WTC11 (cell line): ENCODE data around the gene SCUBE1. TPM values are rescaled to one million over a fixed set of nuclear protein-coding genes. Genes with fewer than 3 reads are reported as not detected.

ENCODE experiments used
- ATAC-seq: fragments of 200-7000 bp; cut with Tn5 transposase; 2 replicates; pipeline ENCODE4 v1.10.0; 2021; ENCODE audit warnings: mild to moderate bottlenecking, moderate library complexity
- CTCF ChIA-PET: fragments of 300-600 bp; sonication (Branson Sonifier 250); formaldehyde crosslinking; loops from one replicate; lab custom pipeline; 2021; ENCODE audit warnings: antibody characterized with exemption; lab: Charles Lee
- POLR2A ChIA-PET: fragments of 350-600 bp; sonication (Branson Sonifier 250); formaldehyde crosslinking; loops from one replicate; lab custom pipeline; 2021; ENCODE audit warnings: antibody characterized with exemption; lab: Charles Lee
- DNase-seq: peaks from one replicate; pipeline ENCODE4 v3.0.0; 2021; ENCODE audit warnings: low spot score
- H3K27ac Mint-ChIP-seq: 2 replicates; pipeline ENCODE4 v1.8.0; 2021; ENCODE audit warnings: mixed read lengths
- H3K27me3 Mint-ChIP-seq: 2 replicates; pipeline ENCODE4 v1.8.0; 2021; ENCODE audit warnings: low read depth, mild to moderate bottlenecking, moderate library complexity, mixed read lengths
- H3K36me3 Mint-ChIP-seq: 2 replicates; pipeline ENCODE4 v1.8.0; 2021; ENCODE audit warnings: mixed read lengths
- H3K4me1 Mint-ChIP-seq: 2 replicates; pipeline ENCODE4 v1.8.0; 2022; ENCODE audit warnings: mixed read lengths
- H3K4me3 Mint-ChIP-seq: 2 replicates; pipeline ENCODE4 v1.8.0; 2021; ENCODE audit warnings: mild to moderate bottlenecking, moderate library complexity, mixed read lengths
- H3K9me3 Mint-ChIP-seq: 2 replicates; pipeline ENCODE4 v1.8.0; 2021; ENCODE audit warnings: mixed read lengths
- ATF2 ChIP-seq: sonication (generic); formaldehyde crosslinking; IDR thresholded peaks from 2 replicates; pipeline ENCODE4 v1.8.1; 2022; ENCODE audit warnings: low read depth, missing genetic modification reagents, borderline replicate concordance
- ELF4 ChIP-seq: sonication (generic); formaldehyde crosslinking; IDR thresholded peaks from 2 replicates; pipeline ENCODE4 v1.8.1; 2022; ENCODE audit warnings: low read depth, mild to moderate bottlenecking, moderate library complexity, missing genetic modification reagents
- GABPB1 ChIP-seq: sonication (generic); formaldehyde crosslinking; IDR thresholded peaks from 2 replicates; pipeline ENCODE4 v1.8.1; 2023; ENCODE audit warnings: mild to moderate bottlenecking, missing genetic modification reagents
- MLX ChIP-seq: sonication (generic); formaldehyde crosslinking; IDR thresholded peaks from 2 replicates; pipeline ENCODE4 v1.8.1; 2023; ENCODE audit warnings: mild to moderate bottlenecking, missing genetic modification reagents, moderate library complexity
- MXD4 ChIP-seq: fragments of 250-450 bp; sonication (Bioruptor Pico); IDR thresholded peaks from 2 replicates; pipeline ENCODE4 v1.8.0; 2021; ENCODE audit warnings: mild to moderate bottlenecking, moderate library complexity, borderline replicate concordance
- MYBL2 ChIP-seq: sonication (generic); formaldehyde crosslinking; IDR thresholded peaks from 2 replicates; pipeline ENCODE4 v1.8.1; 2023; ENCODE audit warnings: mild to moderate bottlenecking, moderate library complexity, missing genetic modification reagents
- NR1H2 ChIP-seq: sonication (generic); formaldehyde crosslinking; IDR thresholded peaks from 2 replicates; pipeline ENCODE4 v1.9.0; 2021; ENCODE audit warnings: mild to moderate bottlenecking, moderate library complexity, missing genetic modification reagents
- OVOL2 ChIP-seq: fragments of 250-450 bp; sonication (Bioruptor Pico); IDR thresholded peaks from 2 replicates; pipeline ENCODE4 v1.9.0; 2021; ENCODE audit warnings: mild to moderate bottlenecking, borderline replicate concordance
- PRRX2 ChIP-seq: fragments of 250-450 bp; sonication (Bioruptor Pico); IDR thresholded peaks from 2 replicates; pipeline ENCODE4 v1.8.0; 2021; ENCODE audit warnings: mild to moderate bottlenecking
- SOX15 ChIP-seq: fragments of 250-450 bp; sonication (Bioruptor Pico); IDR thresholded peaks from 2 replicates; pipeline ENCODE4 v1.9.0; 2021; ENCODE audit warnings: mild to moderate bottlenecking
- SP1 ChIP-seq: sonication (generic); formaldehyde crosslinking; conservative IDR thresholded peaks from 2 replicates; pipeline ENCODE4 v1.8.1; 2022; ENCODE audit warnings: missing genetic modification reagents
- STAT6 ChIP-seq: sonication (generic); formaldehyde crosslinking; conservative IDR thresholded peaks from 2 replicates; pipeline ENCODE4 v1.8.1; 2023; ENCODE audit warnings: mild to moderate bottlenecking, low read depth, missing genetic modification reagents, moderate library complexity
- TEAD1 ChIP-seq: sonication (generic); formaldehyde crosslinking; IDR thresholded peaks from 2 replicates; pipeline ENCODE4 v1.8.0; 2022; ENCODE audit warnings: mild to moderate bottlenecking, missing genetic modification reagents
- TEAD4 ChIP-seq: sonication (generic); formaldehyde crosslinking; IDR thresholded peaks from 2 replicates; pipeline ENCODE4 v1.8.0; 2022; ENCODE audit warnings: mild to moderate bottlenecking, missing genetic modification reagents
- USF1 ChIP-seq: sonication (generic); formaldehyde crosslinking; IDR thresholded peaks from 2 replicates; pipeline ENCODE4 v1.8.0; 2022; ENCODE audit warnings: mild to moderate bottlenecking, missing genetic modification reagents
- ZNF232 ChIP-seq: sonication (generic); formaldehyde crosslinking; IDR thresholded peaks from 2 replicates; pipeline ENCODE4 v1.8.0; 2022; ENCODE audit warnings: mild to moderate bottlenecking, missing genetic modification reagents
- ZNF512 ChIP-seq: sonication (generic); formaldehyde crosslinking; IDR thresholded peaks from 2 replicates; pipeline ENCODE4 v1.8.1; 2022; ENCODE audit warnings: missing genetic modification reagents, borderline replicate concordance
- total RNA-seq: library from RNA; stranded (reverse); gene quantifications from 3 replicates; pipeline ENCODE4 v1.2.3, GENCODE V29; 2021
- TF ChIP-seq, protein P1 (sequence below): sonication (generic); formaldehyde crosslinking; IDR thresholded peaks from 2 replicates; pipeline ENCODE4 v1.8.1; 2022; ENCODE audit warnings: mild to moderate bottlenecking, moderate library complexity, missing genetic modification reagents
- TF ChIP-seq, protein P2 (sequence below): fragments of 200-600 bp; IDR thresholded peaks from 2 replicates; pipeline ENCODE4 v1.8.0; 2022; ENCODE audit warnings: antibody characterized with exemption
- TF ChIP-seq, protein P3 (sequence below): sonication (generic); formaldehyde crosslinking; IDR thresholded peaks from 2 replicates; pipeline ENCODE4 v1.8.0; 2022; ENCODE audit warnings: missing genetic modification reagents

Gene SCUBE1
- total RNA-seq, 1 experiment from 2014 or later: 6.9 TPM

- no peak for TF ChIP-seq ZNF512 (CRISPR knock-in tag)
- TF ChIP-seq NR1H2 (CRISPR knock-in tag): no peak
- TF ChIP-seq ATF2 (CRISPR knock-in tag): no peak
- TF ChIP-seq ELF4 (CRISPR knock-in tag): no peak
- TF ChIP-seq MYBL2 (CRISPR knock-in tag): no peak
Observed at GRCh38 chr22:43162412-43163150, 180.6 kb downstream of the SCUBE1 start (continued).

DNA sequence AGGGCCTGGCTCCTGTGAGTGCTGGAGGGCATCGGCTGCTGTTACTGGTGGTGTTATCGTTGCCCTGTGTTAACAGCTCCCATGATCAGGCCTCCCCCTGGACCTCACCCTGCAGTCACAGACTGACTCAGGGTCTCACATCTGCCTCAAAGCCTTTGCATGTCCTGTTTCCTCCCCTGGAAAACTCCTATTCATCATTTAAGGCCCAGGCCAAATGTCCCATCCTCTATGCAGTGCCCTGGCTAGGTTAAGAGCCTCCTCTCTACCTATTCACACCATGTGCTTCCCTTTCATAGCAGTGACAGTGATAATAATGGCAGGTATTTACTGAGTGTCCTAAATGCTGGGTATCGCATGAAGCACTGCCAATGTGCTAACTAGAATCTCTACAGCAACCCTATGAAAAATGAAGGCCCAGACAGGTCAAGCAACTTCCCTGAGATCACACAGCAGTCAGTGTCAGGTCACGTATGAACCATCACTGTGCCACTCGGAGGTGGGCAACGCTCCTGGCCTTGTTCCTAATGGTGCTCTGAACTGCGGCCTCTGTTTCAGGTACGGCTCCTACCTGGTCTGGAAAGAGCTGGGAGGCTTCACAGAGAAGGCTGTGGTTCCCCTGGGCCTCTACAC, 182.6 kb downstream of the SCUBE1 start:
- Mint-ChIP-seq H3K36me3 (no peaks in the 10 kb centered on the region), H3K27me3 (no peaks in the 10 kb centered on the region), H3K4me1 (no peaks in the 10 kb centered on the region), H3K4me3 (no peak overlapping the region), H3K9me3 (no peaks in the 10 kb centered on the region), H3K27ac (no peak overlapping the region)
- POLR2A ChIA-PET: no interaction called here
- DNase-seq (no peak), ATAC-seq (no peak)
- CTCF ChIA-PET: no interaction called here
- TF ChIP-seq MLX (CRISPR knock-in tag) (no peak), PRRX2 (CRISPR knock-in tag) (no peak), USF1 (CRISPR knock-in tag) (no peak), SOX15 (CRISPR knock-in tag) (no peak), TEAD4 (no peak), TEAD1 (no peak), SP1 (CRISPR knock-in tag) (no peak), GABPB1 (CRISPR knock-in tag) (no peak), ZNF232 (no peak), STAT6 (CRISPR knock-in tag) (no peak), OVOL2 (CRISPR knock-in tag) (no peak), MXD4 (CRISPR knock-in tag) (no peak)
- TF ChIP-seq, protein P1, sequence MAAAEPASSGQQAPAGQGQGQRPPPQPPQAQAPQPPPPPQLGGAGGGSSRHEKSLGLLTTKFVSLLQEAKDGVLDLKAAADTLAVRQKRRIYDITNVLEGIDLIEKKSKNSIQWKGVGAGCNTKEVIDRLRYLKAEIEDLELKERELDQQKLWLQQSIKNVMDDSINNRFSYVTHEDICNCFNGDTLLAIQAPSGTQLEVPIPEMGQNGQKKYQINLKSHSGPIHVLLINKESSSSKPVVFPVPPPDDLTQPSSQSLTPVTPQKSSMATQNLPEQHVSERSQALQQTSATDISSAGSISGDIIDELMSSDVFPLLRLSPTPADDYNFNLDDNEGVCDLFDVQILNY (CRISPR knock-in tag): no peak
- TF ChIP-seq, protein P2, sequence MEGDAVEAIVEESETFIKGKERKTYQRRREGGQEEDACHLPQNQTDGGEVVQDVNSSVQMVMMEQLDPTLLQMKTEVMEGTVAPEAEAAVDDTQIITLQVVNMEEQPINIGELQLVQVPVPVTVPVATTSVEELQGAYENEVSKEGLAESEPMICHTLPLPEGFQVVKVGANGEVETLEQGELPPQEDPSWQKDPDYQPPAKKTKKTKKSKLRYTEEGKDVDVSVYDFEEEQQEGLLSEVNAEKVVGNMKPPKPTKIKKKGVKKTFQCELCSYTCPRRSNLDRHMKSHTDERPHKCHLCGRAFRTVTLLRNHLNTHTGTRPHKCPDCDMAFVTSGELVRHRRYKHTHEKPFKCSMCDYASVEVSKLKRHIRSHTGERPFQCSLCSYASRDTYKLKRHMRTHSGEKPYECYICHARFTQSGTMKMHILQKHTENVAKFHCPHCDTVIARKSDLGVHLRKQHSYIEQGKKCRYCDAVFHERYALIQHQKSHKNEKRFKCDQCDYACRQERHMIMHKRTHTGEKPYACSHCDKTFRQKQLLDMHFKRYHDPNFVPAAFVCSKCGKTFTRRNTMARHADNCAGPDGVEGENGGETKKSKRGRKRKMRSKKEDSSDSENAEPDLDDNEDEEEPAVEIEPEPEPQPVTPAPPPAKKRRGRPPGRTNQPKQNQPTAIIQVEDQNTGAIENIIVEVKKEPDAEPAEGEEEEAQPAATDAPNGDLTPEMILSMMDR: no peak
- TF ChIP-seq, protein P3, sequence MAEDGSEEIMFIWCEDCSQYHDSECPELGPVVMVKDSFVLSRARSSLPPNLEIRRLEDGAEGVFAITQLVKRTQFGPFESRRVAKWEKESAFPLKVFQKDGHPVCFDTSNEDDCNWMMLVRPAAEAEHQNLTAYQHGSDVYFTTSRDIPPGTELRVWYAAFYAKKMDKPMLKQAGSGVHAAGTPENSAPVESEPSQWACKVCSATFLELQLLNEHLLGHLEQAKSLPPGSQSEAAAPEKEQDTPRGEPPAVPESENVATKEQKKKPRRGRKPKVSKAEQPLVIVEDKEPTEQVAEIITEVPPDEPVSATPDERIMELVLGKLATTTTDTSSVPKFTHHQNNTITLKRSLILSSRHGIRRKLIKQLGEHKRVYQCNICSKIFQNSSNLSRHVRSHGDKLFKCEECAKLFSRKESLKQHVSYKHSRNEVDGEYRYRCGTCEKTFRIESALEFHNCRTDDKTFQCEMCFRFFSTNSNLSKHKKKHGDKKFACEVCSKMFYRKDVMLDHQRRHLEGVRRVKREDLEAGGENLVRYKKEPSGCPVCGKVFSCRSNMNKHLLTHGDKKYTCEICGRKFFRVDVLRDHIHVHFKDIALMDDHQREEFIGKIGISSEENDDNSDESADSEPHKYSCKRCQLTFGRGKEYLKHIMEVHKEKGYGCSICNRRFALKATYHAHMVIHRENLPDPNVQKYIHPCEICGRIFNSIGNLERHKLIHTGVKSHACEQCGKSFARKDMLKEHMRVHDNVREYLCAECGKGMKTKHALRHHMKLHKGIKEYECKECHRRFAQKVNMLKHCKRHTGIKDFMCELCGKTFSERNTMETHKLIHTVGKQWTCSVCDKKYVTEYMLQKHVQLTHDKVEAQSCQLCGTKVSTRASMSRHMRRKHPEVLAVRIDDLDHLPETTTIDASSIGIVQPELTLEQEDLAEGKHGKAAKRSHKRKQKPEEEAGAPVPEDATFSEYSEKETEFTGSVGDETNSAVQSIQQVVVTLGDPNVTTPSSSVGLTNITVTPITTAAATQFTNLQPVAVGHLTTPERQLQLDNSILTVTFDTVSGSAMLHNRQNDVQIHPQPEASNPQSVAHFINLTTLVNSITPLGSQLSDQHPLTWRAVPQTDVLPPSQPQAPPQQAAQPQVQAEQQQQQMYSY: no peak
